ENCODE measurements around the gene TPH1.

The TPH1 gene

DNA sequence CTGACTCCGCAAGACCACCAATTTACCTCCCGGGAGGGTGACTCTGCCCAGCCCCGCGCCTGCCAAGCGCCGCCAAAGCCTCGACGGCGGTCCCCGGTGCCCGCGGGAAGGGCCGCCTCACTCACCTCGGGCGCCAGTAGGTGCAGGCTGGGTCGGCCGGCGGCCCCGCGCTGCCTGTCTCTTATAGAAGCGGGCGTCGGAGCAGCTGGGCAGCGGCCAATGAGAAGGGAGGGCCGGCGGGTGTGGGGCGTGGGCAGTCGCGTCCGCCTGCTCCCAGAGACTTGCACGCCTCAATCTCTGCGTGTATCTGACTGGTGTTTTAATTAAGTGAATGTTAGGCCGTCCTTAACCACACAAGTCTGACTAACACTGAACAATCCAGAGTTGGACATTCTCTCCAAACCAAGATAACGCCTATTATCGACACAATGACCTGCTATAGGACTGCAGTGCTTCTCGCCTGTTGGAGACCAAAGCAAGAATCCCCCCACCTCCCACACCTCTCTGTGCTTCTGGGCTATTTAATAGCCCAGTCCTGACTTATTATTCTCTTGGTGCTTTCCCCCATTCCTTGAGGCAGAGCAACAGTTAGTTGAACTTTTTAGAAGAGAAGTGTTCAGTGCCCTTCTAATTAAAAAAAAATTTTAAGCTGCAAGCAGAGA is at the start of gene TPH1:
Gene TPH1, minus strand, starts transcription at position 154 of the 662 bp plus-strand sequence. CDS start 5,507 bp downstream, outside the sequence.
- in situ Hi-C loops (cut with MboI; ENCODE audit: low sequenced_read_pairs), result no loop called here

DNA sequence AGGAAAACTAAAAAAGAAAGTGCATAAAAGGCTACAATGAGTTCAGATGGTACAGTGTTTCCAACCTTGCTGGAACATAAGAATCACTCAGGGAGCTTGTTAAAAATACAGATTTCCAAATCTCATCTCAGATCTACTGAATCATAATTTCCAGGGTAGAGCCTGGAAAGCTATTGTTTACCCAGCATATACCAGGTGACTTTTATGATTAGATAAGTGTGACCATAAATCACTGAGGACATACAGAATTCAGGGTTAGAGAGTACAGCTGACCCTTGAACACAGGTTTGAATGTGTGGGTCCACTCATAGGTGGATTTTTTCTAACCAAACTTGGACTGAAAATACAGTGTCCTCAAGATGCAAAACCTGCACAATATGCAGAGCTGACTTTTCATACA is 47.9 kb upstream of the TPH1 start:
- in situ Hi-C loops (cut with MboI; ENCODE audit: low sequenced_read_pairs), result no loop called here

DNA sequence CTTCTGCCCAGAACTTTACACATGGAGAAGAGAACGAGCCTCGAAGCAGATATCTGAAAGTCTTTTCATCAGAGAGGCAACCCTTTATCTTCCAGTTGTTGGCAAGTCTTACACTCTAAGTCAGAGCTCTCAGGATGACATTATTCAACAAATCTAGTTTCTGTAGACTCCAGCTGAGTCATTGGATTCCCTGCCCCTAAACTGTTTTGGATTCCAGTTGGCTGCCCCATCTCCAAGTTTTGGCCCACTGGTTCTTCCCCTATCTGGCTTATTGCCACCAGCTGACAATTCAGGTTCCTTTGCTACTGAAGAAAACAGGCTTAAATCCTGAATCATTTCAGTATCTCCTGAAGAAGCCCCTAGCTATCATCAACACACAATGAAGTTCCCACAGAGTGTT is 45.7 kb upstream of the TPH1 start:
- in situ Hi-C loops (cut with MboI; ENCODE audit: low sequenced_read_pairs), result no loop called here

DNA sequence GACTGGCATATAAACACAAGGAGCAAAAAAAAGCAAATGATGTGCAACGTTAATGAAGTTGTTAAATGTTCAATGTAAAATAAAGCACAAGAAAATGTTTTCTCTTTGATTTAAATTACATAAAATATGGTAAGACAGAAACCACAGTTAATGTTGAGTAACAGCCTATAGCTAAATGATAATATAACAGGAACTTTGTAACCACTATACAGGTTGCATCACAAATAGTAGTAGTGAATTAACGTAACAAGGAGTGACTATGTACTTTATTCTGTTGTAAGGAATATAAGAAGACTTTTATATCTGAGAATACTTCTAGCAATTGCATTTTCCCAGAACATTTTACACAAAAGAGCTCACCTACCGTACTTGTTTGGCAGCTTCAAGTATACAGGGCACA is 42.9 kb upstream of the TPH1 start:
- in situ Hi-C loops (cut with MboI; ENCODE audit: low sequenced_read_pairs), result no loop called here

DNA sequence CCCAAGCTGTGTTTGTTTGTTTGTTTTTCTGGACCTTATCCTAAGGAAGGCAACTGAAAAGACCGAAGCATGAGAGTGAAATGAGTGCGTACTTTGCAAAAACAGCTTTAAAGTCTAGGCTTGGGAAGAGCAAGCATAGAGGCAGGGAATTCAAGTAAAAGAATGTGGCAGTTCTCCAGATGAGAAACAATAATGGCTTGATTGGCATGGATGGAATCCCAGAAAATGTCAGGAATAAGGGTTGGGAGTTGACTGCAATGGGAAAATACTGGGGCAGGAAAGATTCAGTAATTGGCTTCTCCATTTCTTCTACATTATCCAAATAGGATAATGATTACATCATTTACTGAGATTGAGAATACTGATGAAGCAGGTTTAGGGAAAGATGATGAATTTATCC is 42.3 kb upstream of the TPH1 start:
- in situ Hi-C loops (cut with MboI; ENCODE audit: low sequenced_read_pairs), result no loop called here

DNA sequence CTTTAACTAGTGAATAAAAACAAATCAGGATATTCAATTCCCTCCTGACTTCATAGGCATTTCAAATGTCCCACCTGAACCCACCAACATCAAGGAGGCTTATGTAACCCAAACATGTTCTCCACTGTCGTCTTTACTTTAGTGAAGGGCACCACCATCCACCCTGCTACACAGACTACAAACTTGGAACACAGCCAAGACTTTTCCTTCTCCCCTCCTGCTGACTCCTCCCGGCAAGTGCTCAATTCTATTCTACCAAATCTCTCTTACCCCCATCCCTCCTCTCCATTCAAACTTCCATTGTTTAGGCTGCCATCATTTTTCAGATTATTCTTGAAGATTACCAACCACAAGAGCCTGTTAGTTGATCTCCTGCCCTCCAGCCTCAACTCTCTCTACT is 35.5 kb upstream of the TPH1 start:
- in situ Hi-C loops (cut with MboI; ENCODE audit: low sequenced_read_pairs), result no loop called here

DNA sequence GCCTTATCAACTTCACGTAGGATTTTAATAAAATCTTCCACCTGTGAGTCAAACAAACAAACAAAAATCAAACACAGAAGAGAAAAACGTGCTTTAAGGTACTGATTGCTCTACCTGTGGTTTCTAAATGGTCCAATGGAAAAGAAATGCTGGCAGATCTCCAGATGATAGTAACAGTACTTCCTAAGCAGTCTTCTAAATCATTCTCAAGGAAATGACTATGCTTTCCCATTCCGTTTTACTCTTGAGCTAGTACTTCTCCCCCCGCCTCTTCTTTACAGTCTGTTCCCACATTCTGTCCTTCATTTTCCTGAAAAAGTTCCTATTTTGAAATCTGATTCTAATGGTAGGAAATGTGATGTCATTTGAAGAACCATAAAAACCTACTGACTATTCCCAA is 34.4 kb upstream of the TPH1 start:
- in situ Hi-C loops (cut with MboI; ENCODE audit: low sequenced_read_pairs), result no loop called here

DNA sequence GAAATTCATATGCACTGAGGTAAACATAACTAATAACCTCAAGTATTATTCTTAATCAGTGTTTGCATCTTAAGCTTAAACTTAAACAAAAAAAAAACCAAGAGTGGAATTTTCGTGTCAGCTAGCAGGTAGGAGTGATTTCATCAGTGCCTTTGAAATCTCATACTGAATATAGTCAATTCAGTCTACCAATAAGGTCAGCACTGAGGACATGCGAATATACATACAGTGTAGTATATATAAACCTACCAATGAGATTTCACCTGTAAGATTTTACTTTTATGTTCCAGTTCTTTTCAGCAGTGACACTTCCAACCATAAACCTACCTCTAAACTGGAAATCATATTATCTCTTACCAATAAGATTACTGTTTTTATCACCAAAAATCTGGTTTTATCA is 32.8 kb upstream of the TPH1 start:
- in situ Hi-C loops (cut with MboI; ENCODE audit: low sequenced_read_pairs), result no loop called here

DNA sequence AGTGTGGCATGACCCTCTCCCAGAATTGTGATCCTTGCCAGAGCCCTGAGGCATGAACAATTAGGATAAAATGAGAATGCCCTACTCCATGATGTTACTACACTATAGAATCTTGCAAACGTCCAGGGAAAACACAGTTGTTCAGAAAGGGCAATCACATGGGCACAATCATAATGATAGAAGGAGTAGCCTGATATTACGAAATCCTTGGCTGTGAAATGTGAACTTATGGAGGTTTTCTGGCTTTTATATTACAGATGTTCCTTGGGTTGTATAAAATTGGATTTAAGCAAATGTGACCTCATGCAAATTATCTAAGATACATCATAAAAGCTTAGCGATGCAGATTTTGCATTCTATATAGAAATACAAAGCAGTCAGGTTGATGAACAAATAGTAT is 29.4 kb upstream of the TPH1 start:
- in situ Hi-C loops (cut with MboI; ENCODE audit: low sequenced_read_pairs), result no loop called here

DNA sequence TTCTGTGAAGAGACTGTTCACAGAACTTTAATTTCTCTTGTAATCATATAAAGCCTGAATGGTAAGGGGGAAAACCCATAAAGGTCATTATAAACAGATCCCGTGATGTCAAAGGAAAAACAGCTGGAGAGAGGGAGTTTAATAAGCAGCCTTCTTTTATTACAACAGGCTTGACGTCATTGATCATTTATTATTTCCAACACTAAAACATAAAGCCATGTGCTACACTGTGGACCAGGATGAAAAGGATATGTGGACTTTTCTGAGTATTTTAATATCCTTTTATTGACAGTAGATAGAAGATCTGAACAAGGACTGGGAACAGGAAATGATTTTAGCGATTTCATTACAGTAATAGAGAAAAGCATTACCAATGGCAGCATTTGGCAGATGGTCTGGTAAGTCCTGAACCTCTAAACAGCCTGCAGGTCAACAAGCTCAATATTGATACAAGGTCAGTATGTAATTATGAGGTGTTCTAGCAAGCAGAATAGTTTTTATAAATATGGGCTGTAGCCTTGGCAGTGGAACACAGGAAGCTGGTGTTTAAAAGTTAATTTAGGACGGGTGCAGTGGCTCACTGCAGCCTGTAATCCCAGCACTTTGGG is 25.1 kb upstream of the TPH1 start:
- in situ Hi-C loops (cut with MboI; ENCODE audit: low sequenced_read_pairs), result no loop called here

DNA sequence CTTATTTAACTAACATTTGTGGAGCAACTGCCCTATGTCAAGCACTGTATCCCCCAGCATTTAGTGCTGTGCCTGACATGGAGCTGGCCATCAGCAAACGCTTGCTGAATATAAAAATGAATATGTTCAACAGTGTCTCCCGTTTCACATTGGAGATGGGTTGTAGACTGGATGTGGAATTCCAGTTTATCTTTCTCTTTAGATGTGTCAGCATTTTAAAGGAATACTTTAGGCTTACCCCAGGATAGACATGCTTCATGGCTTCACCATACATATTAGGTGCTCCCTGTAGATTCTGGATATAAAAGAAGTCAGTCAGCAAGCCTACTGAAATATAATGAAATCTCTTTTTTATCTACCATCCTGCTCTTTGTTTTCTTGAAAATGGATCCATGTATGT is 21.3 kb upstream of the TPH1 start:
- in situ Hi-C loops (cut with MboI; ENCODE audit: low sequenced_read_pairs), result no loop called here

DNA sequence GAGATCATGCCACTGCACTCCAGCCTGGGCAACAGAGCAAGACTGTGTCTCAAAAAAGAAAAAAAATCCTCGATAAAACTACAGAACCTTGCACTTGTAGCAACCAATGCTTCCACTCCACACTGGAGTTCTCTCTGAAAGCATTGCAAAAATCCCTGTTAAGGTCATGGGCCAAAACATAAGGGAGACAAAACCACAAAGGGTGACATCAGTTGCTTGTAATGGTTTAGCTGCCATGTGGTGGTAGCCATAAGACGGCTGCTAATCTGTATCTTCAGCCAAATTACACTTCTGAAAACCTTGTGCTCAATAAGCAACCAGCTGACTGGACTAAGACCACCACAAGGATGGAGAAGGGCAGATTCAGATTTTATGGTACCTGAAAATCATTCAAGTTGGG is 20.6 kb upstream of the TPH1 start:
- in situ Hi-C loops (cut with MboI; ENCODE audit: low sequenced_read_pairs), result no loop called here

DNA sequence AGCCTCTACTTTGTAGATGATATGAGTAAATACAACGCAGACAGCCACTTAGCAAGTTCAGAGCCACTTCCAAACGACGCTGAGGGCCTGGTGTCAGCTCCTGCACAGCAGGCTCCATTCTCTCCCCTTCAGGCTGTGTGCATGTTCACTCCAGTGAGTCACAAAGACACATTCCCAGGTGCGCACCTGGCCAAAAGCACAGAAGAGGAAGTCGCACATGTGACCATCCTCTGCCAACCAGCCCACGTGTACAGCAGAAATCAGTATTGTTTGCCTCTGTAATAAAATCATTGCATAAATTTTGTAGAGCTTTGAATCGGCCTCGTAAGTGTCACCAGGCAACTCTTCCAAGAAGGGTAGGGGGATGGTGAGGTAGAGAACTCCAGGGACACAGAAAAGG is 19.5 kb upstream of the TPH1 start:
- in situ Hi-C loops (cut with MboI; ENCODE audit: low sequenced_read_pairs), result no loop called here

DNA sequence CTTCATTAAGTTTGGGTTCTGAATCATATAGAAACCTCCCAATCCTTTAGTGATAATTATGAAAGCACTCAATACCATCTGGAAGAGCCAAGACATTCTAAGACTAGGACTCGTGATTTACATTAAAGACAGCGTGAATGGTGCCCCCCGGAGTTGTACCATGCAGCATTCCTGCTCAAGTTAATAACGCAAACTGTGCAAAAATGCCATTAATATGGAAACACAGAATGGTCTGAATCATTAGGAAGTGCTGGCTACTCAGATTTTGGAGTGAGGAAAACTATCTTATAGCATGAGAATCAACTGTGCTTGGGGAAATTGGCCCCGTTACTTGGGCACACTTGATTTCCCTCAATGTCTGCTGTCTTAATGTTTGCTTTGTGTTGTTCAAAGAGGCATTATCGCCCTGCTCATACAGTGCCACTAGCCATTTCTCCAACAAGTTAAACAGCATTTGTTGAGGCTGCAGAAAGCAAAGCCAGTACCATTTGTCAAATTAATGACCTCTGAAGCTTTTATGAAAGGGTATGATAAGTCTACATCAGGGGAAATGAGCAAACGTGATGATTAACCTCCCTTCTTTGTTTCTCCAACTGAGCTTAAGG is 18.5 kb upstream of the TPH1 start:
- in situ Hi-C loops (cut with MboI; ENCODE audit: low sequenced_read_pairs), result no loop called here

DNA sequence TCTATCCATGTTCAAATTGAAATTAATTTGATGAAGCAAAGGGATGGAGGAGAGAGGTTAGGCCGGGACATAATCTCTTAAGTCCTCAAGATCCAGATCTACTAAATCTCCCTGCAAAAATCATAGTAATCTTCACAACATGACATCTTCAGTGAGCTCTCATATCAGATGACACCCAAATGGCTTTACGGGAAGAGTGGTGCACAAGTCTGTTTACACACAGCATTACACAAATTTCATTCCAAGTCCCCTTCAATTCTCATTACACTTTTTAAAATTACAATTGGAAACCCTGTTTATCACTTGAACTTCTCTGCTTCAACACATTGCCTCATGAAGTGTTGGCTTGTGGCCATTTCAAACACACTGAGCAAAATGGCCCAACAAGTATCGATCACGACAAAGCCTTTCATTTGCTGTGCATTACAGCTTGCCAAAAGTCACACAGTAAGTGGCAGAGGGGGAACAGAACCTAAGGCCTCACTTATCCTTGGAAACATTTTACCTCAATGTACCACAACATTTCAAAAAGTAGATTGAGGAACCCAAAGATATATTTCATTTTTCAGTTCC is 17.9 kb upstream of the TPH1 start:
- in situ Hi-C loops (cut with MboI; ENCODE audit: low sequenced_read_pairs), result no loop called here

DNA sequence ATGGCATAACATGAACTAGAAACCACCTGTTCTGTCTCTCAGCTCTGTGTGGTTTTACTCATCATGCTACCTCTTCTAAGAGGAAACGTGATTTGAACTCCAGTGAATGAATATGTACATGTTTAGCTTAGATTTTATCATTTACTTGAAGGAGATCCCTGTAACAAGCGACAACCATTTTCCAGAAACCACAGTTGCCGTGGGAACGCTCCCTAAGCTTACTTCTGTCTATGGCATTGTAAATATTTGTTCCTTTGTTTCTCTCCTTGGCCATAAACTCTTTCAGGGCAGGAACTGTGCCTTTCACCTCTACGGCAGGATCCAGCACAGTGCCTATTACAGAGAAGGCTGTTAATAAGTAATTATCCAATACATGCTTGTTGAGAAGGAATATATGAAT is 17.1 kb upstream of the TPH1 start:
- in situ Hi-C loops (cut with MboI; ENCODE audit: low sequenced_read_pairs), result no loop called here

DNA sequence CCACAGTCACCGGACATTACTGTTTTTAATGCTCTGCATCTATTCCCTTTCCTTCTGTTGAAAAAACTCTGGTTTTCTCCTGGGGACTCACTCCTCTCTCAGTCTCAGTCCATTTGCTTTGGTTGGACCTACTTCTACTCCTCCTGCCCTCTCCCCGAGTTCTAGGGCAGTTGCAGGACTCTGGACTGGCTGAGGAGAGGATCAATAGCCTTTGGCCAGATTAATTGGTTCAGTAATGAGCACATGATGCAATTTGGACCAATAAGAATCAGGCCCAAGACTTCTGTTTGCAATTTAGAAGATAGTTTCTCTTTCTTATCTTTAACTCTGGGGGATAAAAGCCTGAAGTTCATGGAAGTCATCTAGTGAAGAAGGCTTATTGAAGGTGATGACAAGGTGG is 15.3 kb upstream of the TPH1 start:
- in situ Hi-C loops (cut with MboI; ENCODE audit: low sequenced_read_pairs), result no loop called here

DNA sequence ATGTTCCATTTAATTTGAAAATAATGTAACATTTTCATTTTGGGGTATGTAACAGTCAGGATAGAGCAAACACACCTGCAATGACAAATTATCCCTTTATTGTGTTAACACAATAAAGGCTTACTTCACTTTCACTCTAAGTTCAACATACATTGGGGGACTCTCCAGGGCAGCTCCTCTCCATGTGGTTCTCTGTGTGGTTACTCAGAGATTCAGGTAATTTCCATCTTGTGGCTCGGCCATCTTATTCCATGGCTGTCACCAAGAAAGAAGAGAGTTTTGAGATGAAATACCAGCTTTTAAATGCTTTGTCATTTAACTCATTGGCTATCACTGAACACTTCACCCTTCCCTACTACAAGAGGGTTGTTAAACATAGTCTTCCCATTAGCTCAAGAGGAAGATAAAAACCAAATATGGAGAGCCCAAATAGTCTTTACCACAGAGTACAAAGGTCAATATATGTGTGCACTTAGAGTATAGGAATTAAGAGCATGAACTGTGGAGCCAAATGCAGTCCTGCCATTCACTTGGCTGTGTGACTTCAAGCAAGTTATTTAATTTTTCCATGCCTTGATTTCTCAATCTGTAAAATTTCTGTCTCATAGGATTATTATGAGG is 10.6 kb upstream of the TPH1 start:
- in situ Hi-C loops (cut with MboI; ENCODE audit: low sequenced_read_pairs), result no loop called here

DNA sequence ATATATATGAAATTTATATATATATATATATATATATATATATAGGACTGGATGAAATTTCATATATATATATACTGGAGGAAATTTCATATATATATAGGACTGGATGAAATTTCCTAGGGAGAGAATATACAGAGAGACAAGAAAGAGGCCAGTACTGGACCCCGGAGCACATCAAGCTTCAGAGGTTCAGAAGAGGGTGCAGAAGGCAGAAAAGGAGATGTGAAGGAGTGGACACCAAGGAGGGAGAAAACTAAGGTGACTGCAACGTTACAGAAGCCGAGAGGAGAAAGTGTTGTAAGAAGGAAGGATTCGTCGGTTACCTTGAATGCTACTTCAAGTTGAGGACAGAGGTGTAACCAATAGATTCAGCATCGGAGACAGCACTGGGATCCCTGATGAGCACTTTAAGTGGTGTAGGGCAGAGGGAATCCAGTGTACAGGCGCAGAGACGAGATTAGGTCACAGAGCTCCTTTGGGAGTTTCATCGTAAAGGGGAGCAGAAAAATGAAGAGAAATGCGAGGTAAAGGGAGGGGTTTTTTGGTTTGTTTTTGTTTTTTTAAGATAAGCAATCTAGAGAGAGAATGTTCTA is 8.5 kb upstream of the TPH1 start:
- in situ Hi-C loops (cut with MboI; ENCODE audit: low sequenced_read_pairs), result no loop called here

DNA sequence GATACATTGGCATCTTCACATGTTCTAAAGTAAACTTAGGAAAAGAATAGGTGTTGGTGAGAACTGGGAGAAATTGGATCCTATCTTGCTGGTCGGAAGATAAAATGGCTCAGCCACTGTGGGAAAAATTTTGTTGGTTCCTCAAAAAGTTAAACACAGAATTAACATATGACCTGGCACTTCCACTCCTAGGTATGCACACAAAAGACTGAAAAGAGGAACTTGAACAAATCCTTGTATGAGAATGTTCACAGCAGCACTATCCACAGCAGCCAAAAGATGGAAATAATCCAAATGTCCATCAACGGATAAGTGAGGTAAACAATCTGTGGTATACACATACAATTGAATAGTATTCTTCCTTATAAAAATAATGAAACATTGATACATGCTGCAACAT is 4.8 kb upstream of the TPH1 start:
- in situ Hi-C loops (cut with MboI; ENCODE audit: low sequenced_read_pairs), result no loop called here

DNA sequence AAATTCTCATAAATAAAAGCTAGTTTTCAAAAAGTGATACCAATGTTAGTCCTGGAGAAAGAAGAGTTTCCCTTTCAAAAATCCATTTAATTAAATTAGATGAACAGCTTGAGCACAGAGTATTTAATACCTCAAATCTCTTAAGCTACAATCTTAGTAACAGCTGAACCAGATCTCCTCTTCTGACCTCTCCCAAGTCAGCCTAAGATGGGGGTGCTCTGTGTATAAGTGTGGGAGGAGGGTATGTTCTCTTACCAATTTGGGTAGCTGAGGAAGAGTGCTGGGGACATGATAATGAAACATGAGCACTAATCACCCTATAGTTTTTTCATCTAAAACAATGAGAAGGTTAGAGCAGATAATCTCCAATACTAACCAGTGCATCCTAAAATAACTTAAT is 9.6 kb downstream of the TPH1 start:
- in situ Hi-C loops (cut with MboI; ENCODE audit: low sequenced_read_pairs), result no loop called here

DNA sequence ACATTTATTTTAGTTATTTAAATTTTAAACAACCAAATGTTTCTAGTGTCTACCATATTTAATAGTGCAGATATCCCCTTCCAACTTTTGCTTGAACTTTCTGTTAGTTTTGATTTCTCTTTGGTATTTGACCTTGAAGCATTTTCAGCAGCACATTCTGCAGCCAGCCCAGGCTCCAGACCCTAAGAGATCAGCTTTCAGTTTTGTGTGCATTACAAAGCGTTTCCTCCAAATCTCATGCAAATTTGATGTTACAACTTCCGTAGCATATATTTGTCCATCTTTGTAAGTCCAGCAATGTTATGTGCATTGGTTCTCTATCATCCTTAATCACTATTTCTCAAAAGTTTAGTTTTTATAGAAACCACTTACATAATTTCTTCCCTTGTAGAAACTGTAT is 18.6 kb downstream of the TPH1 start:
- in situ Hi-C loops (cut with MboI; ENCODE audit: low sequenced_read_pairs), result no loop called here

All from hTERT RPE-1 (cell line).